Lung microvascular endothelial cell (primary cell): ENCODE measurements around the gene PTPA. TPM values are rescaled to one million over a fixed set of nuclear protein-coding genes. Genes with fewer than 3 reads are reported as not detected.
A peak's percentile ranks its signal among the peaks of the same experiment; 100 is the strongest.

Experiments used
- DNase-seq, 2 donors: peaks; one replicate each; pipeline versions ENCODE4 v3.0.0 to v3.0.0-alpha.2; 2010; ENCODE audit warnings: low read depth in 2 of 2
- total RNA-seq: library from RNA; depleted of rRNA; stranded (reverse); fragments of >200 nt; gene quantifications from 2 replicates; pipeline ENCODE4 v1.2.1, GENCODE V29; 2014

PTPA gene
- 86.1 and 94.8 TPM in 2 replicates for total RNA-seq

DNA sequence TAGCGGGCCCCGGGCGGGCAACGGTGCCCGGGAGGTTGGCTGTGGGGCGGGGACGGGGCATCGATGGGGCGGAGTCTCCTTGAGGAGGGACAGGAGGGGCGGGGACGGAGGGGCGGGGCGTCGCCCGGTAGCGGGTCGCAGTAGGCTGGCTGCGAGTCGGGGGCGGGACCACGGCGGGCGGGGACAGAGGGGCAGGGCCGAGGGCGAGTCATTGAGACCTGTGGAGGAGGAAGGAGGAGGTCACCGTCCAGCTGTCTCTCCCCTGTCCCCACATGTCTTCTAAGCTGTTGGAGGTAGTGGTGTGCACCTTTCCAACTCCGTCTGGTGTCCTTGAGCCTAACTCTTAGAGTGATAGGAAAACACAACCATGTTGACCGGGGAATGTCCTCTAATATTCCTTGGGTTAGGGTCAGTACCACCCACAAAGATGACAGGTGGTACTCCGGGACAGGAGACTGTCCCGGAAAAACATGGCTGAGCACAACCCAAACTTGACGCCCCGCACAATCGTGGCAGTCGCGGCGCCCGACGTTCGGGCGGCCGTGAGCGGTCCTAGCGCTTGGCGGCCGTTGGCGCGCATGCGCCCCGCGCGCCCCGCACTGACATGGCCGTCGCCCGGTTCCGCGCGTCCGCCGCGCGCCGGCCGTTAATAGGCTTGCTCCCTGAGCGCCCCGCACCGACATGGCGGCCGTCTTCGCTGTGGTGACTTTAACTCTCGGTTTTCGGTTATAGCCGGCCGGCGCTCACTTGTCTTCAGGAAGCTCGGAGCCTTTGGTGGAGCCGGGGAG is at the start of gene PTPA, which contains the start of gene CRAT:
Gene PTPA, plus strand, starts transcription at position 676 of the 788 bp plus-strand sequence. CDS start 186 bp downstream, outside the sequence.
Gene CRAT, minus strand, starts transcription at position 54 of the 788 bp plus-strand sequence. CDS start 284 bp downstream, outside the sequence.
- peak; percentile 96 to 97 for DNase-seq

DNA sequence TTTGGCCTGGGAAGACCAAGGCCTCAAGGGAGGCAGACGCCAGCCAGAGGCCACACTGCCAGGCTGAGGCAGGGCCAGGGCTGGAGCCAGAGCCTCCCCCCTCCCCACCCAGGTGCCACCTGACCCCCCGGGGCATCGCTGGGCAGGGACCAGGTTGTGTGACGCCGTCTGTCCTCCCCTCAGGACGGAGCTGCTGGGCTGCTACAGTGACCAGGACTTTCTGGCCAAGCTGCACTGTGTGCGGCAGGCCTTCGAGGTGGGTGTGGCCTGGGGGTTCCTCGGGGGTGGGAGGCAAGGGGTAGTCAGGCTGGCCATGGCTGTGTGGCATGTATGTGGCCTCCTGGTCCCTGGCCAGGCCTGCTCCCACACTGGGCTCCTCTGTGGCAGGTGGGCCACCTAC is 48.2 kb upstream of the PTPA start:
- DNase-seq: no peak

DNA sequence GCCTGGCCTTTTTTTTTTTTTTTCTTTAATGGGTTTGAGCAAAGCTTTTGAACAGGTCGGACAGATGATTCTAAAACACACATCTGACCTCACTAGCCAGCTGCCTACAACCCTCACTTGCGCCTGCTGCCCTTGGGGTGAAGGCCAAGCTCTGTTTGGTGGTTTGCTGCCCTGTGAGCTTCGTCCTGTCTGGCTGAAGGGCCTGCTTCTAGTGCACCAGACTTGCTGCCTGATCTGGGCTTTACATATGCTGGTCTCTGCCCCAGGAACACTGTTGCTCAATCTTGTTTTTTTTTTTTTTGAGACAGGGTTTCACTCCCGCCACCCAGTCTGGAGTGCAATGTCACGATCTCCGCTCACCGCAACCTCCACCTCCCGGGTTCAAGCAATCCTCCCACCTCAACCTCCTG is 46.7 kb upstream of the PTPA start:
- no peak for DNase-seq

- DNase-seq: no peak
Measured at GRCh38 chr9:129068110-129068509, 43.1 kb upstream of the PTPA start.

- DNase-seq: no peak
Measured at GRCh38 chr9:129068990-129069861, 42.0 kb upstream of the PTPA start.

- no peak for DNase-seq
Measured at GRCh38 chr9:129069862-129070641, 41.2 kb upstream of the PTPA start.

DNA sequence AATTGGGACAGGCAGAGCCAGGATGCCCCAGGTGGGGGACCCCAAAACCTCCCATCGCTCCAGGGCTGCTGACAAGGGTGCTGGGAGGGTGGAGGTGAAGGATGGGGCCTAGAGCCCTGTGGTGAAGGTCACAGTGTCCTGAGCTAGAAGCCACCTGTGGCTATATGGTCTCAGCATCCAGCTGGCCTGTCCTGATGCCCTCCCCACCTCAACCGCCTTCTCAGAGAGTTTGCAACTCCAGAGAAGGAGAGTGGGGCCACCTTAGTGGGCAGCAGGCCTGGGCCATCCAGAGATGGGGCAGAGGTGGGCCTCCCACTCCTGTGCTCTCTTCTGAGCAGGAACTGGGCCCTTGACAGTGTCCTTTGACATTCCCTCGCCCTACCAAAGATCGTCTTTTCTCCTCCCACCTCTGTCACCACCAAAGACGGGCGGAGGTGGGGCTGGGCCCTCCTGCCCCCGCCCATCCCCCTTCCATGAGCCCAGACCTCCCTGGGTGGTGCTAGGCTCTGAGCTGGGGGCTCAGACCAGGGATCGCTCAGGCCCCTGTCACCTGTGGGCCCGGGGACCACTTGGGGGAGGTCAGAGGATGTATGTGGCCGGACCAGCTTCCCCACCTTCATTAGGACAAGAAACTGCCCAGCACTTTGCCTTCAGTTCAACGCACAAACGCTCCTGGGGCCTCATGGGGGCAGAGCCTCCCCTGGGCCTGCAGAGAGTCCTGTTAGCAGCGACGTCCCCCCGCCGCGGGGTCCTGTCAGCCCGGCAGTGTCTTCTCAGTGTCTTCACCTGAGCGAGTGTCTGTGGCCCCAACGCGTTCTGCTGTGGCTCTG is 40.3 kb upstream of the PTPA start:
- DNase-seq: no peak

GRCh38 chr9:129071526-129072126 is 39.6 kb upstream of the PTPA start:
- DNase-seq: no peak

DNA sequence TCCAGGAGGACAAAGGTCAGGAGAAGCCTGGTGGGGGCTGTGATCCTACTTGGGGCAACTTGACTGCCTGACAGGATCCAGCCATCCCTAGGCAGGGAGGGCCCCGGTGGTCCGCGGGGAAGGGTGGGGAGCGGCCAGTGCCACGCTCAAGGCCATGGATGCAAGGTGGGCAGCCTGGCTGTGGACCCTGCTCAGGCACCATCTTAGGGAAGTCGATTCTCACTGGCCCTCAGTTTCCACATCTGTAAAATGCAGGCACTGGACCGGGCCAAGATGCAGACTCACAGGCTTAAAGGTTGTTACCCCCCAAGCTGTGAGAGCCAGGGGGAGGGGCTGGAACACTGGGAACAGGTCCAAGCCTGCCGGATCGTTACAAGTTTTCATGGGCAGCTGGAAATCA is 39.0 kb upstream of the PTPA start:
- no peak for DNase-seq

- DNase-seq: no peak
Measured at GRCh38 chr9:129073404-129073803, 37.8 kb upstream of the PTPA start.

DNA sequence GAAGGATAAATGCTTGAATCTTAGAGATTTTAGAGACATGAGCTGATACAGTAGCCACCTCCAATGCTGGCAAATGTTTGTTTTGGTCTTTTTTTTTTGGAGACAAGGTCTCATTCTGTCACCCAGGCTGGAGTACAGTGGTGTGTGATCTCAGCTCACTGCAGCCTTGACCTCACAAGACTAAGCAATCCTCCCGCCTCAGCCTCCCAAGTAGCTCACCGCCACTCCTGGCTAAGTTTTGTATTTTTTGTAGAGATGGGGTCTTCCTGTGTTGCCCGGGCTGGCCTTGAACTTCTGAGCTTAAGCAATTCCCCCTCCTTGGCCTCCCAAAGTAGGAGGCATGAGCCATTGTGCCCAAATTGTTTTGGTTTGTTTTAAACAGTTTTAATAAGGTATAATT is 37.1 kb upstream of the PTPA start:
- DNase-seq: no peak

- DNase-seq: no peak
Measured at GRCh38 chr9:129075996-129076639, 35.1 kb upstream of the PTPA start.

DNA sequence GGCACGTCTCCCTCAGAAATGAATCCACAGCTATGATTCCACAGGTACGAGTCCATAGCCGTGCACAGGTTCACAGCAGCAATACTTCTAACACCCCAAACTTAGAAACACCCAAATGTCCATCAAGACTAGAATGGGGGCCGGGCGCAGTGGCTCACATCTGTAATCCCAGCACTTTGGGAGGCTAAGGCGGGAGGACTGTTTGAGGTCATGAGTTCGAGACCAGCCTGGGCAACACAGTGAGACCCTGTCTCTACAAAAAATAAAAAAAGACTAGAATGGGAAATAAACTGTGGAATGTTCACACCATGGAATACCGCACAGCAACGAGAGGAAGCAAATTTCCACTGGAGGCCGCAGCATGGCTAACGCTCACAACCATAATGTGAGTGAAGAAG is 34.6 kb upstream of the PTPA start:
- DNase-seq: no peak

DNA sequence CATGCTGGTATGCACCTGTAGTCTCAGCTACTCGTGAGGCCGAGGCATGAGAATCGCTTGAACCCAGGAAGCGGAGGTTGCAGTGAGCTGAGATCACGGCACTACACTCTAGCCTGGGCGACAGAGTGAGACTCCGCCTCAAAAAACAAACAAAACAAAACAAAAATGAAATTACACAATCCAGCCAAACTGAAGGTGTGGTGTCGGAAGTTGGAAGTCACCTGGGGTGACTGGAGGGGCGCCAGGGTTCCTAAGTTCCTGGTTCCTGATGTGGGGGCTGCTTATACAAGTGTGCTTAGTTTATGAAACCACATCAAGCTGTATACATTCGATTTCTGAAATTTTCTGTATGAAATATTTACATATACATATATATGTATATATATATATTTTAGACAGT is 34.0 kb upstream of the PTPA start:
- DNase-seq: no peak

DNA sequence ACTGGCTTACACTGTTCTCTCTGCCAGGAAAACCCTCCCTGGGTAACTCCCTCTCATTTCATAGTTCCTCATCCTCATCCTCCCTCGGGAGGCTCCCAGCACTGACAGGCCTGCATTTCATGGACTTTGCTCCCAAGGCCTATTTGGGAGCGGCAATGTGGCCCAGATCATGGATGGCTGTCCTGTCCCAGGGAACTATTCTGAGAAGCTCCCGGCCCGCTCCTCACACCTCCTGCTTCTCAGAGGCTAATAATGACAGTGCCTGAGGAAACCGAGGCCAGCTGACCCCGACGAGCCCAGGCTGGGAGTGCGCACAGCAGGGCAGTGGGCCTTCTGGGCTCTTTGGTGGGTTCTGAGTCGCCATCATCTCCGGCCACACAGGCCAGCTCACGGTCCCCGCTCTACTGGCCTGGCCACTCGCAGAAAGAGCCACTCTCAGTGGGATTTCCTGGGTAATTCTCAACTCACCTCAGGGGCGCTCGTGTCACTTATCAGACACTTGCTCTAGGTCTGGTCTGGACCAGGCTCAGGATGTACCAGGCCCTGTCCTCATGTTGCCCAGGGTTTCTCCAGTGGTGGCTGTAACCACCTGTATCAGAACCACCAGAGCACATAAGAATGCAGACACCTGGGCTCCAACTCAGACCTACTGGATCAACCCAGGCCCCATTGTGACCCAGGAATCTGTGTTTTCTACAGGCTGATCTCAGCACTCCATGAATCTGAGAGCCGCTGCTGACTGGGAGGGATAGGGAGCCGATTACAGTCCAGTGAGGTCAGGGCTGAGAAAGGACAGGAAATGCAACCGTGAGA is 32.3 kb upstream of the PTPA start:
- no peak for DNase-seq

DNA sequence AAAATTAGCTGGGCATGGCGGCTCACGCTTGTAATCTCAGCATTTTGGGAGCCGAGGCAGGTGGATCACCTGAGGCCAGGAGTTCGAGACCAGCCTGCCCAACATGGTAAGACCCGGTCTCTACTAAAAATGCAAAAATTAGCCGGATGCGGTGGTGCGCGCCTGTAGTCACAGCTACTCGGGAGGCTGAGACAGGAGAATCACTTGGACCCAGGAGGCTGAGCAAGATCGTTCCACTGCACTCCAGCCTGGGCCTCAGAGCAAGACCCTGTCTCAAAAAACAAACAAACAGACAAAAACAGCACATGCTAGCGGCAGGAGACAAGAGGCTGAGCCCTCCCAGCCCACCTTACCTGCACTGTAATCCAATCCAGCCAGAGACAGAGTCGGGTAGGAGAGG is 31.4 kb upstream of the PTPA start:
- no peak for DNase-seq

- no peak for DNase-seq
Measured at GRCh38 chr9:129080298-129080600, 31.0 kb upstream of the PTPA start.

DNA sequence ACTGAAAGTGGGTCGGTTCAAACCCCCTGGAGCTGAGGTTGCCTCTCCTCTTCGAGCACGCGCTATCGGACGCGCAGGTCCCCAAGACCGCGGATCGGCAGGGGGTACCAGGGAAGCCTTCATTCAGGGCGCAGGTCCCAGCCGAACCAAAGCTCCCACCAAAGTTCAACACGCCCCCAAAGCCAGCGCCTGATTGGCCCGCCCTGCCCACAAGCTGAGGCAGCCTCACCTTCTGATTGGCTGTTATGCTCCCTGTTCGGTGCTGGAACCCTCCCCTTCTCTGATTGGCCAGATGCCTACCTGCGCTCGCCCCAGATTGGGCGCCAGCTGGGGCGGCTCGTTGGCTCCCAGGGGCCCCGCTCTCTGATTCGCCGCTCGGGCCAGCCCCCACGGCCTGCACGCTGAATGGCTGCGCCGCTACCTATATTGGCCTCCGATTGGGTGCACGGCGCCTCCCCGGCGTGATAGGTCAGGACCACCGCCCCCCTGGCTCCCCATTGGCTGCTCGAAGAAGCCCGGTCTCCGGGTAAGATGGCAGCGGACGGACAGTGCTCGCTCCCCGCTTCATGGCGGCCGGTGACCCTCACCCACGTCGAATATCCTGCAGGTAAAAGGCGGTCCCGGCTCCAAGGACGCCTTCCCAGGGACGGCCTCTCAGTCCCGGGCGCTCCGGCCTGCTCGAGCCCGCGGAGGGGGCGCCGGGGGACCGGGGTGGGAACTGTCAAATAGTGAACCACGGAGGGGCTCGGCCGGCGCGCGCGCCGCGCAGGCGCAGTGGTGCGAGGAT is 30.4 kb upstream of the PTPA start, which contains the start of gene DOLPP1:
Gene DOLPP1, plus strand, starts transcription at position 511 of the 787 bp plus-strand sequence. Its CDS starts 21 bp downstream, at position 532.
- peak; percentile 100 for DNase-seq
